DMS114 treated with DMSO at 0.1 percent for 48 hours (cell line): ENCODE measurements around the gene BAHCC1.
A peak's percentile ranks its signal among the peaks of the same experiment; 100 is the strongest.

Experiments
- DNase-seq: peaks from one replicate; lab custom pipeline; 2025; ENCODE audit not compliant: unreplicated experiment; lab: John Stamatoyannopoulos, UW

The BAHCC1 gene

GRCh38 chr17:81511804-81512561 lies 116.7 kb downstream of the BAHCC1 start:
- DNase-seq = no peak

- DNase-seq = peak; percentile 63
Measured at GRCh38 chr17:81512562-81513371, 117.5 kb downstream of the BAHCC1 start, which contains the start of gene ACTG1. TSS of gene ACTG1 (minus strand) at chr17:81512799. CDS start at chr17:81512354, 445 bp downstream.

GRCh38 chr17:81513372-81513752 lies 118.1 kb downstream of the BAHCC1 start:
- peak; percentile 24 for DNase-seq

GRCh38 chr17:81513753-81514488 lies 118.7 kb downstream of the BAHCC1 start:
- no peak for DNase-seq

GRCh38 chr17:81514489-81514738 lies 119.2 kb downstream of the BAHCC1 start:
- no peak for DNase-seq

GRCh38 chr17:81514739-81515529 lies 119.7 kb downstream of the BAHCC1 start:
- DNase-seq = peak; percentile 45

- DNase-seq = no peak
Measured at GRCh38 chr17:81515530-81516041, 120.3 kb downstream of the BAHCC1 start.
